Ureter (tissue), 1 donor: Measurements from ENCODE around the gene CPLX1. TPM values are rescaled to one million over a fixed set of nuclear protein-coding genes. Genes with fewer than 3 reads are reported as not detected.

ENCODE experiments used
- DNase-seq: peaks from one replicate; pipeline ENCODE4 v3.0.0-alpha.2; 2020; ENCODE audit warnings: low spot score
- total RNA-seq: library from RNA; stranded (reverse); gene quantifications from one replicate; pipeline ENCODE4 v1.2.4, GENCODE V29; 2023
- donor health status: DM: yes; HTN: yes; CAD: no.

Gene CPLX1
- total RNA-seq, 1 donor from 2014 or later: 6.7 TPM

- DNase-seq: no peak
Observed at GRCh38 chr4:855880-856224, 29.9 kb upstream of the CPLX1 start.

- no peak for DNase-seq
Observed at GRCh38 chr4:854356-854755, 28.4 kb upstream of the CPLX1 start.

- no peak for DNase-seq
Observed at GRCh38 chr4:853416-853781, 27.5 kb upstream of the CPLX1 start.

- DNase-seq: no peak
Observed at GRCh38 chr4:851701-852430, 25.9 kb upstream of the CPLX1 start.

- no peak for DNase-seq
Observed at GRCh38 chr4:850323-850945, 24.5 kb upstream of the CPLX1 start.

GRCh38 chr4:849478-850175 is 23.7 kb upstream of the CPLX1 start:
- no peak for DNase-seq

- DNase-seq: no peak
Observed at GRCh38 chr4:848803-849477, 23.0 kb upstream of the CPLX1 start.

- no peak for DNase-seq
Observed at GRCh38 chr4:848307-848691, 22.4 kb upstream of the CPLX1 start.

GRCh38 chr4:845836-846251 is 19.9 kb upstream of the CPLX1 start:
- DNase-seq: no peak

GRCh38 chr4:845233-845835 is 19.4 kb upstream of the CPLX1 start:
- DNase-seq: no peak

- no peak for DNase-seq
Observed at GRCh38 chr4:844752-845232, 18.9 kb upstream of the CPLX1 start.

GRCh38 chr4:839675-840443 is 13.9 kb upstream of the CPLX1 start:
- no peak for DNase-seq

GRCh38 chr4:837772-838171 is 11.8 kb upstream of the CPLX1 start:
- DNase-seq: no peak

GRCh38 chr4:836750-837301 is 10.9 kb upstream of the CPLX1 start:
- no peak for DNase-seq

GRCh38 chr4:836003-836511 is 10.1 kb upstream of the CPLX1 start:
- DNase-seq: no peak

- DNase-seq: no peak
Observed at GRCh38 chr4:835148-836002, 9.4 kb upstream of the CPLX1 start.

- no peak for DNase-seq
Observed at GRCh38 chr4:834368-835147, 8.6 kb upstream of the CPLX1 start.

GRCh38 chr4:833731-834367 is 7.9 kb upstream of the CPLX1 start:
- no peak for DNase-seq
